ENCODE results near the gene ZNF526. TPM values are rescaled to one million over a fixed set of nuclear protein-coding genes. Genes with fewer than 3 reads are reported as not detected.
A peak's percentile ranks its signal among the peaks of the same experiment; 100 is the strongest.

The ZNF526 gene
- total and polyA plus RNA-seq, 2 experiments from 2014 or later, result 8.8 to 9.2 TPM

GRCh38 chr19:42191330-42191729 lies 28.8 kb upstream of the ZNF526 start:
- no peak overlapping the region for H3K27ac ChIP-seq
- no peaks in the 10 kb centered on the region for H3K4me1 ChIP-seq (ENCODE audit: low read depth)
- H3K9me3 ChIP-seq (ENCODE audit: low read depth), result no peaks in the 10 kb centered on the region
- no peaks in the 10 kb centered on the region for H3K36me3 ChIP-seq
- DNase-seq (ENCODE audit: low read depth in 1 of 2, low spot score in 1 of 2), result no peak
- peaks cover 21% of the 10 kb centered on the region for H3K27me3 ChIP-seq
- no peak for TF ChIP-seq CTCF (IDR thresholded peaks at IDR 0.05; ENCODE audit: low read depth, low read length)
- no peak overlapping the region for H3K4me3 ChIP-seq

- DNase-seq (ENCODE audit: low read depth in 1 of 2, low spot score in 1 of 2), result peak in 1 of 2 donors; percentile 45
- Histone ChIP-seq H3K9me3 (ENCODE audit: low read depth) (no peaks in the 10 kb centered on the region), H3K27ac (no peak overlapping the region), H3K27me3 (peaks cover 21% of the 10 kb centered on the region), H3K4me3 (no peak overlapping the region), H3K4me1 (ENCODE audit: low read depth) (no peaks in the 10 kb centered on the region), H3K36me3 (no peaks in the 10 kb centered on the region)
- TF ChIP-seq CTCF (IDR thresholded peaks at IDR 0.05; ENCODE audit: low read depth, low read length), result no peak
Measured at GRCh38 chr19:42191855-42192254, 28.3 kb upstream of the ZNF526 start.

GRCh38 chr19:42193294-42193693 lies 26.8 kb upstream of the ZNF526 start:
- Histone ChIP-seq H3K27me3 (peaks cover 21% of the 10 kb centered on the region), H3K36me3 (no peaks in the 10 kb centered on the region), H3K4me3 (no peak overlapping the region), H3K27ac (no peak overlapping the region), H3K4me1 (ENCODE audit: low read depth) (no peaks in the 10 kb centered on the region), H3K9me3 (ENCODE audit: low read depth) (no peaks in the 10 kb centered on the region)
- no peak for DNase-seq (ENCODE audit: low read depth in 1 of 2, low spot score in 1 of 2)
- no peak for TF ChIP-seq CTCF (IDR thresholded peaks at IDR 0.05; ENCODE audit: low read depth, low read length)

- DNase-seq (ENCODE audit: low read depth in 1 of 2, low spot score in 1 of 2), result peak in 1 of 2 donors; percentile 81
- no peaks in the 10 kb centered on the region for H3K9me3 ChIP-seq (ENCODE audit: low read depth)
- H3K27ac ChIP-seq, result no peak overlapping the region
- H3K27me3 ChIP-seq, result peaks cover 21% of the 10 kb centered on the region
- no peak for TF ChIP-seq CTCF (IDR thresholded peaks at IDR 0.05; ENCODE audit: low read depth, low read length)
- peaks cover 2% of the 10 kb centered on the region for H3K36me3 ChIP-seq
- H3K4me1 ChIP-seq (ENCODE audit: low read depth), result no peaks in the 10 kb centered on the region
- no peak overlapping the region for H3K4me3 ChIP-seq
Measured at GRCh38 chr19:42193706-42194105, 26.4 kb upstream of the ZNF526 start.

GRCh38 chr19:42196011-42197001 lies 23.8 kb upstream of the ZNF526 start:
- no peak for TF ChIP-seq CTCF (IDR thresholded peaks at IDR 0.05; ENCODE audit: low read depth, low read length)
- Histone ChIP-seq H3K9me3 (ENCODE audit: low read depth) (no peaks in the 10 kb centered on the region), H3K36me3 (peaks cover 15% of the 10 kb centered on the region), H3K27ac (no peak overlapping the region), H3K4me3 (no peak overlapping the region), H3K27me3 (peaks cover 7% of the 10 kb centered on the region), H3K4me1 (ENCODE audit: low read depth) (no peaks in the 10 kb centered on the region)
- DNase-seq (ENCODE audit: low read depth in 1 of 2, low spot score in 1 of 2), result no peak
